BJ (cell line): ENCODE results near the gene CNOT8. TPM values are rescaled to one million over a fixed set of nuclear protein-coding genes. Genes with fewer than 3 reads are reported as not detected.

Source experiments
- CTCF ChIA-PET: fragments of 350-600 bp; formaldehyde crosslinking; extraction: SDS; loops from one replicate; lab custom pipeline; 2021; ENCODE audit warnings: antibody characterized with exemption, inconsistent platforms; lab: Yijun Ruan, JAX
- POLR2A ChIA-PET: fragments of 300-600 bp; sonication (Branson Sonifier 250); formaldehyde crosslinking; extraction: SDS; loops from one replicate; lab custom pipeline; 2021; ENCODE audit warnings: antibody characterized with exemption; lab: Charles Lee
- DNase-seq: peaks from one replicate; pipeline ENCODE4 v3.0.0-alpha.2; 2011; ENCODE audit warnings: low read depth
- H3K27me3 ChIP-seq: 2 replicates; pipeline ENCODE4 v1.6.0; 2011; ENCODE audit warnings: low read length; ENCODE audit not compliant: control insufficient read depth, insufficient read depth
- H3K36me3 ChIP-seq: 2 replicates; pipeline ENCODE4 v1.5.1; 2011; ENCODE audit warnings: low read length; ENCODE audit not compliant: control insufficient read depth, insufficient read depth
- H3K4me3 ChIP-seq: 2 replicates; pipeline ENCODE4 v1.5.1; 2011; ENCODE audit warnings: low read depth, mild to moderate bottlenecking, control low read depth, low read length
- polyA plus RNA-seq: library from polyadenylated mRNA; depleted of rRNA; stranded (reverse); fragments of >200 nt; gene quantifications from 2 replicates; pipeline ENCODE4 v1.2.3, GENCODE V29; 2011
- TF ChIP-seq, protein P1 (sequence below): IDR thresholded peaks from 2 replicates; pipeline ENCODE4 v1.5.1; 2011; ENCODE audit warnings: low read depth, mild to moderate bottlenecking, control low read depth, inconsistent platforms, low read length, moderate library complexity; ENCODE audit not compliant: insufficient read depth

The CNOT8 gene
- polyA plus RNA-seq, 1 experiment, result 38.8 TPM

DNA sequence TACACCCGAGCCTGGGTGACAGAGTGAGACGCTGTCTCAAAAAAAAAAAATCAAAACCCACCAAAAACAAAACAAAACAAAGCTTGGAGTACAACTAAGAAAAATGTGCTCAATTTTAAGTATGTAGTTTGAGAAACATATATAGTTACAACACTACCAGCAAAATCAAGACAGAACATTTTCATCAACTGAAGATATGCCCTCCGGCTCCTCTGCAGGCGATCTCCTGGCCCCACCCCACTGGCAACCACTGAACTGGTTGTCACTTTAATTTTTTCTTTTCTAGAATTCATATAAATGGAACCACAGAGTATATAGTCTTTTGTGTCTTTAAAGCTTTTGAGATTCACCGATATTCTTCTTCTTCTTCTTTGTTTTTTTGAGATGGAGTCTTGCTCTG, 35.0 kb downstream of the CNOT8 start:
- CTCF ChIA-PET, result interaction anchor here (1.2 kb wide), 1 partner anchor 13 kb away, joined by 4 read pairs; no protein-coding TSS in a partner anchor
- POLR2A ChIA-PET, result no interaction called here
- Histone ChIP-seq H3K36me3 (peaks cover 10% of the 10 kb centered on the region), H3K4me3 (no peak overlapping the region), H3K27me3 (no peaks in the 10 kb centered on the region)
- TF ChIP-seq, protein P1, sequence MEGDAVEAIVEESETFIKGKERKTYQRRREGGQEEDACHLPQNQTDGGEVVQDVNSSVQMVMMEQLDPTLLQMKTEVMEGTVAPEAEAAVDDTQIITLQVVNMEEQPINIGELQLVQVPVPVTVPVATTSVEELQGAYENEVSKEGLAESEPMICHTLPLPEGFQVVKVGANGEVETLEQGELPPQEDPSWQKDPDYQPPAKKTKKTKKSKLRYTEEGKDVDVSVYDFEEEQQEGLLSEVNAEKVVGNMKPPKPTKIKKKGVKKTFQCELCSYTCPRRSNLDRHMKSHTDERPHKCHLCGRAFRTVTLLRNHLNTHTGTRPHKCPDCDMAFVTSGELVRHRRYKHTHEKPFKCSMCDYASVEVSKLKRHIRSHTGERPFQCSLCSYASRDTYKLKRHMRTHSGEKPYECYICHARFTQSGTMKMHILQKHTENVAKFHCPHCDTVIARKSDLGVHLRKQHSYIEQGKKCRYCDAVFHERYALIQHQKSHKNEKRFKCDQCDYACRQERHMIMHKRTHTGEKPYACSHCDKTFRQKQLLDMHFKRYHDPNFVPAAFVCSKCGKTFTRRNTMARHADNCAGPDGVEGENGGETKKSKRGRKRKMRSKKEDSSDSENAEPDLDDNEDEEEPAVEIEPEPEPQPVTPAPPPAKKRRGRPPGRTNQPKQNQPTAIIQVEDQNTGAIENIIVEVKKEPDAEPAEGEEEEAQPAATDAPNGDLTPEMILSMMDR, result no peak
- no peak for DNase-seq

GRCh38 chr5:154895606-154896561, 37.5 kb downstream of the CNOT8 start:
- Histone ChIP-seq H3K27me3 (no peaks in the 10 kb centered on the region), H3K4me3 (no peak overlapping the region), H3K36me3 (peaks cover 7% of the 10 kb centered on the region)
- POLR2A ChIA-PET, result no interaction called here
- CTCF ChIA-PET, result interaction anchor here (0.7 to 1.2 kb wide), 2 partner anchors 11 to 39 kb away, joined by 4 read pairs; no protein-coding TSS in a partner anchor
- TF ChIP-seq, protein P1, result no peak
- no peak for DNase-seq

GRCh38 chr5:154896562-154897165, 38.2 kb downstream of the CNOT8 start:
- no peak for DNase-seq
- H3K36me3 ChIP-seq, result peaks cover 4% of the 10 kb centered on the region
- CTCF ChIA-PET, result interaction anchor here (1.2 kb wide), 1 partner anchor 10 kb away, joined by 4 read pairs; no protein-coding TSS in a partner anchor
- POLR2A ChIA-PET, result no interaction called here
- TF ChIP-seq, protein P1, result no peak
- no peak overlapping the region for H3K4me3 ChIP-seq
- no peaks in the 10 kb centered on the region for H3K27me3 ChIP-seq

GRCh38 chr5:154898210-154898609, 39.8 kb downstream of the CNOT8 start:
- H3K4me3 ChIP-seq, result no peak overlapping the region
- peaks cover 2% of the 10 kb centered on the region for H3K36me3 ChIP-seq
- TF ChIP-seq, protein P1, result no peak
- no peak for DNase-seq
- ChIA-PET CTCF (no interaction called here), POLR2A (no interaction called here)
- H3K27me3 ChIP-seq, result no peaks in the 10 kb centered on the region

DNA sequence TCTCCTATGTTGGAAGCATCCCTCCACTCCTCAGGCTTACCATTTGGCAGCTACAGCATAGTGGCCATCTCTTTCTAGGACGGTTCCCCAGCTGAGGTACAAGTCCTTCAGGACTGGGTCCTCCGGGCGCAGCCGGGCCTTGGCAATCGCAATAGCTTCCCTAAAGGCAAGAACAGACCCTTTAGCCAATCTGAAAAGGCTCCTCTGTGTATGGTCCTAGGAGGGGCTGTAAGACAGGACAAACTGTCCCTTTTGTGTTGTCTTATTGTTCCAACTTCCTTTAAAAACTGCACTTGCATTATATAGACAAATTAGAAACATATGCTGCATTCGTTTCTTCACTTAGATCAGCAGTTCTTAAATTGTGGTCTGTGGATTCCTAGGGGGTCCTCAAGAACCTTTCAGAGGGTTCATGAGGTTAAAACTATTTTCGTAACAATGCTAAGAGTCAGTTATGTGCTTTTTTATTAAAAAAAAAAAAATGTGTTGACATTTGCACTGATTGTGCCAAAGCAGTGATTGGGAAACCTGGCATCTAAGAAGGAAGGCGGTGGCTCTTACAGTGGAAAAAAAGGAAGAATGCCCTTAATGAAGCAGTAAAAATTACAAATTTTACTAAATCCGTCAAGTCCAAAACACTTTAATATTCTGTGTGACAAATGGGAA, 40.9 kb downstream of the CNOT8 start:
- Histone ChIP-seq H3K27me3 (no peaks in the 10 kb centered on the region), H3K4me3 (no peak overlapping the region), H3K36me3 (peaks cover 2% of the 10 kb centered on the region)
- CTCF ChIA-PET, result interaction anchor here (0.8 kb wide), 1 partner anchor 32 kb away, joined by 3 read pairs; no protein-coding TSS in a partner anchor
- POLR2A ChIA-PET, result no interaction called here
- TF ChIP-seq, protein P1, result no peak
- DNase-seq, result no peak
